Dendritic cell treated with granulocyte-macrophage colony-stimulating factor and Interleukin-4, amounts not matched to agents 40 ng/mL and 50 ng/mL, for 4 days (primary cell): Measurements from ENCODE around the gene STXBP1.
"Not testable (repeated sequence)": the region's sequence is repeated elsewhere in the genome, so short reads cannot be mapped to it uniquely, and the experiment has no call there.

ENCODE experiments used
- H3K27ac Mint-ChIP-seq: one replicate; pipeline ENCODE4 v1.8.0; 2022; ENCODE audit warnings: mild to moderate bottlenecking, mixed read lengths
- H3K27me3 Mint-ChIP-seq: one replicate; pipeline ENCODE4 v1.8.0; 2022; ENCODE audit warnings: mild to moderate bottlenecking, mixed read lengths
- H3K36me3 Mint-ChIP-seq: one replicate; pipeline ENCODE4 v1.8.0; 2022; ENCODE audit warnings: low read depth, mixed read lengths
- H3K4me1 Mint-ChIP-seq: one replicate; pipeline ENCODE4 v1.8.0; 2022; ENCODE audit warnings: low read depth, mixed read lengths
- H3K4me3 Mint-ChIP-seq: one replicate; pipeline ENCODE4 v1.8.0; 2022; ENCODE audit warnings: mild to moderate bottlenecking, moderate library complexity, mixed read lengths
- H3K9me3 Mint-ChIP-seq: one replicate; pipeline ENCODE4 v1.8.0; 2022; ENCODE audit warnings: mixed read lengths
- intact Hi-C: fragments of 100-400 bp; cut with micrococcal nuclease; formaldehyde crosslinking; loops from one replicate; pipeline ENCODE4 v1.15.0; 2022

The STXBP1 gene

GRCh38 chr9:127612939-127613582 is 984 bp downstream of the STXBP1 start:
- peak overlapping the region; percentile 80 for H3K4me3 Mint-ChIP-seq
- peaks cover 37% of the 10 kb centered on the region for H3K4me1 Mint-ChIP-seq
- no peaks in the 10 kb centered on the region for H3K36me3 Mint-ChIP-seq
- no peaks in the 10 kb centered on the region for H3K9me3 Mint-ChIP-seq
- no peak overlapping the region for H3K27ac Mint-ChIP-seq
- intact Hi-C loops, result no loop called here
- peaks cover 46% of the 10 kb centered on the region for H3K27me3 Mint-ChIP-seq

GRCh38 chr9:127613583-127613954 is 1.5 kb downstream of the STXBP1 start:
- intact Hi-C loops, result no loop called here
- Mint-ChIP-seq H3K4me3 (peak overlapping the region; percentile 80), H3K27me3 (peaks cover 41% of the 10 kb centered on the region), H3K27ac (no peak overlapping the region), H3K4me1 (peaks cover 32% of the 10 kb centered on the region), H3K36me3 (no peaks in the 10 kb centered on the region), H3K9me3 (no peaks in the 10 kb centered on the region)

- intact Hi-C loops, result no loop called here
- no peak overlapping the region for H3K27ac Mint-ChIP-seq
- H3K4me3 Mint-ChIP-seq, result no peak overlapping the region
- H3K4me1 Mint-ChIP-seq, result peaks cover 18% of the 10 kb centered on the region
- H3K27me3 Mint-ChIP-seq, result peaks cover 27% of the 10 kb centered on the region
- no peaks in the 10 kb centered on the region for H3K9me3 Mint-ChIP-seq
- H3K36me3 Mint-ChIP-seq, result no peaks in the 10 kb centered on the region
Observed at GRCh38 chr9:127614961-127615360, 2.9 kb downstream of the STXBP1 start.

- H3K36me3 Mint-ChIP-seq, H3K27ac Mint-ChIP-seq, H3K9me3 Mint-ChIP-seq, H3K4me1 Mint-ChIP-seq, H3K4me3 Mint-ChIP-seq, intact Hi-C loops, H3K27me3 Mint-ChIP-seq: not testable (repeated sequence)
Observed at GRCh38 chr9:127621339-127621970, 9.4 kb downstream of the STXBP1 start.

- H3K4me1 Mint-ChIP-seq, result peaks cover 12% of the 10 kb centered on the region
- intact Hi-C loops, result no loop called here
- no peak overlapping the region for H3K4me3 Mint-ChIP-seq
- peaks cover 11% of the 10 kb centered on the region for H3K27me3 Mint-ChIP-seq
- H3K9me3 Mint-ChIP-seq, result no peaks in the 10 kb centered on the region
- no peaks in the 10 kb centered on the region for H3K36me3 Mint-ChIP-seq
- H3K27ac Mint-ChIP-seq, result no peak overlapping the region
Observed at GRCh38 chr9:127626752-127627493, 14.8 kb downstream of the STXBP1 start.

- no peak overlapping the region for H3K4me3 Mint-ChIP-seq
- intact Hi-C loops, result no loop called here
- no peaks in the 10 kb centered on the region for H3K36me3 Mint-ChIP-seq
- H3K4me1 Mint-ChIP-seq, result peaks cover 12% of the 10 kb centered on the region
- no peak overlapping the region for H3K27ac Mint-ChIP-seq
- H3K27me3 Mint-ChIP-seq, result peaks cover 11% of the 10 kb centered on the region
- no peaks in the 10 kb centered on the region for H3K9me3 Mint-ChIP-seq
Observed at GRCh38 chr9:127627494-127627855, 15.4 kb downstream of the STXBP1 start.

- intact Hi-C loops, result no loop called here
- H3K4me3 Mint-ChIP-seq, result no peak overlapping the region
- peaks cover 11% of the 10 kb centered on the region for H3K27me3 Mint-ChIP-seq
- H3K36me3 Mint-ChIP-seq, result no peaks in the 10 kb centered on the region
- peaks cover 12% of the 10 kb centered on the region for H3K4me1 Mint-ChIP-seq
- H3K27ac Mint-ChIP-seq, result no peak overlapping the region
- no peaks in the 10 kb centered on the region for H3K9me3 Mint-ChIP-seq
Observed at GRCh38 chr9:127628758-127629467, 16.8 kb downstream of the STXBP1 start.

- Mint-ChIP-seq H3K27ac (no peak overlapping the region), H3K4me1 (peaks cover 12% of the 10 kb centered on the region)
- intact Hi-C loops, result no loop called here
Observed at GRCh38 chr9:127629468-127630081, 17.5 kb downstream of the STXBP1 start.

GRCh38 chr9:127633216-127633862 is 21.3 kb downstream of the STXBP1 start:
- no peak overlapping the region for H3K4me3 Mint-ChIP-seq
- no peaks in the 10 kb centered on the region for H3K36me3 Mint-ChIP-seq
- peaks cover 11% of the 10 kb centered on the region for H3K27me3 Mint-ChIP-seq
- no peak overlapping the region for H3K27ac Mint-ChIP-seq
- H3K9me3 Mint-ChIP-seq, result no peaks in the 10 kb centered on the region
- peaks cover 12% of the 10 kb centered on the region for H3K4me1 Mint-ChIP-seq
- intact Hi-C loops, result no loop called here

More at GRCh38 chr9:127629468-127630081, 17.5 kb downstream of the STXBP1 start:
- Mint-ChIP-seq H3K36me3 (no peaks in the 10 kb centered on the region), H3K27me3 (peaks cover 13% of the 10 kb centered on the region), H3K9me3 (no peaks in the 10 kb centered on the region), H3K4me3 (no peak overlapping the region)

GRCh38 chr9:127634021-127634420 is 21.9 kb downstream of the STXBP1 start:
- Mint-ChIP-seq H3K27me3 (peaks cover 9% of the 10 kb centered on the region), H3K4me1 (peaks cover 9% of the 10 kb centered on the region), H3K9me3 (no peaks in the 10 kb centered on the region), H3K27ac (no peak overlapping the region), H3K36me3 (no peaks in the 10 kb centered on the region), H3K4me3 (no peak overlapping the region)
- intact Hi-C loops, result no loop called here

- peaks cover 2% of the 10 kb centered on the region for H3K4me1 Mint-ChIP-seq
- intact Hi-C loops, result no loop called here
- H3K4me3 Mint-ChIP-seq, result no peak overlapping the region
- no peak overlapping the region for H3K27ac Mint-ChIP-seq
- peaks cover 5% of the 10 kb centered on the region for H3K27me3 Mint-ChIP-seq
- H3K36me3 Mint-ChIP-seq, result no peaks in the 10 kb centered on the region
- no peaks in the 10 kb centered on the region for H3K9me3 Mint-ChIP-seq
Observed at GRCh38 chr9:127634698-127635097, 22.6 kb downstream of the STXBP1 start.

- intact Hi-C loops, result no loop called here
- Mint-ChIP-seq H3K4me3 (no peak overlapping the region), H3K27me3 (peaks cover 5% of the 10 kb centered on the region), H3K36me3 (no peaks in the 10 kb centered on the region), H3K4me1 (no peaks in the 10 kb centered on the region), H3K9me3 (no peaks in the 10 kb centered on the region), H3K27ac (no peak overlapping the region)
Observed at GRCh38 chr9:127635201-127635735, 23.2 kb downstream of the STXBP1 start.

- H3K27me3 Mint-ChIP-seq, result peaks cover 5% of the 10 kb centered on the region
- H3K9me3 Mint-ChIP-seq, result no peaks in the 10 kb centered on the region
- intact Hi-C loops, result no loop called here
- no peaks in the 10 kb centered on the region for H3K4me1 Mint-ChIP-seq
- no peak overlapping the region for H3K4me3 Mint-ChIP-seq
- no peaks in the 10 kb centered on the region for H3K36me3 Mint-ChIP-seq
- no peak overlapping the region for H3K27ac Mint-ChIP-seq
Observed at GRCh38 chr9:127637322-127637847, 25.3 kb downstream of the STXBP1 start.
